ENCODE results near the gene EBF4.
"Not testable (repeated sequence)": the region's sequence is repeated elsewhere in the genome, so short reads cannot be mapped to it uniquely, and the experiment has no call there.

The EBF4 gene

GRCh38 chr20:2768632-2769015 is 76.0 kb downstream of the EBF4 start:
- TF ChIP-seq CTCF (IDR thresholded peaks at IDR 0.05; ENCODE audit: insufficient read depth, low read length, poor library complexity, severe bottlenecking), result no peak
- no peak overlapping the region for H3K4me3 ChIP-seq (replicated peaks; ENCODE audit: low read depth, low read length)
- DNase-seq (ENCODE audit: extremely low read depth, insufficient read length), result no peak
- no peaks in the 10 kb centered on the region for H3K36me3 ChIP-seq (ENCODE audit: control insufficient read depth, insufficient read depth, low read length)
- H3K27me3 ChIP-seq (replicated peaks; ENCODE audit: control insufficient read depth, insufficient read depth, low read length), result peaks cover 2% of the 10 kb centered on the region; the same call in 1 of the 2 replicates

DNA sequence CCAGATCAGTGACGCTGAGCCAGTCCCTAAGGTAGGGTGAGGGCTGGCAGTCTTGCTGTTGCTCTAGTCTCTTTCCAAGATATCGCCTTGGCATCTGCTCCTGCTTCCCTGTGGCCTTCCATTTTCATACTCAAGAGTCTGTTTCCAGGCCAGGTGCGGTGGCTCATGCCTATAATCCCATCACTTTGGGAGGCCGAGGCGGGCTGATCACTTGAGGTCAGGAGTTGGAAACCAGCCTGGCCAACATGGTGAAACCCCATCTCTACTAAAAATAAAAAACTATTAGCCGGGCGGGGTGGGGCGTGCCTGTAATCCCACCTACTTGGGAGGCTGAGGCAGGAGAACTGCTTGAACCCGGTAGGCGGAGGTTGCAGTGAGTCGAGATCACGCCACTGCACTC is 77.5 kb downstream of the EBF4 start:
- H3K4me3 ChIP-seq (replicated peaks; ENCODE audit: low read depth, low read length); H3K27me3 ChIP-seq (replicated peaks; ENCODE audit: control insufficient read depth, insufficient read depth, low read length); DNase-seq (ENCODE audit: extremely low read depth, insufficient read length); H3K36me3 ChIP-seq (ENCODE audit: control insufficient read depth, insufficient read depth, low read length): not testable (repeated sequence)

GRCh38 chr20:2771631-2772080 is 79.1 kb downstream of the EBF4 start:
- no peak for DNase-seq (ENCODE audit: extremely low read depth, insufficient read length)
- H3K36me3 ChIP-seq (ENCODE audit: control insufficient read depth, insufficient read depth, low read length), result no peaks in the 10 kb centered on the region
- H3K27me3 ChIP-seq (replicated peaks; ENCODE audit: control insufficient read depth, insufficient read depth, low read length), result peaks cover 2% of the 10 kb centered on the region; the same call in 1 of the 2 replicates
- no peak overlapping the region for H3K4me3 ChIP-seq (replicated peaks; ENCODE audit: low read depth, low read length)
- no peak for TF ChIP-seq CTCF (IDR thresholded peaks at IDR 0.05; ENCODE audit: insufficient read depth, low read length, poor library complexity, severe bottlenecking)

DNA sequence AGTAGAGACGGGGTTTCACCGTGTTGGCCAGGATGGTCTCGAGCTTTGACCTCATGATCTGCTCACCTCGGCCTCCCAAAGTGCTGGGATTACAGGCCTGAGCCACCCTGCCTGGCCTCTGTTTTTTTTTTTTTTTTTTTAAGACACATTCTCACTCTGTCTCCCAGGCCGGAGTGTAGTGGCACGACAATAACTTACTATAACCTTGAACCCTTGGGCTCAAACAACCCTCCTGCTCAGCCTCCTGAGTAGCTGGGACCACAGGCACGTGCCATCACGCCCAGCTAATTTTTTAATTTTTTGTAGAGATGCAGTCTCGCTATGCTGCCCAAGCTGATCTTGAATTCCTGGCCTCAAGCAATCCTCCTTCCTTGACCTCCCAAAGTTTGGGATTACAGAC is 81.2 kb downstream of the EBF4 start:
- no peak overlapping the region for H3K4me3 ChIP-seq (replicated peaks; ENCODE audit: low read depth, low read length)
- H3K27me3 ChIP-seq (replicated peaks; ENCODE audit: control insufficient read depth, insufficient read depth, low read length), result peaks cover 2% of the 10 kb centered on the region; the same call in 1 of the 2 replicates
- no peaks in the 10 kb centered on the region for H3K36me3 ChIP-seq (ENCODE audit: control insufficient read depth, insufficient read depth, low read length)
- no peak for TF ChIP-seq CTCF (IDR thresholded peaks at IDR 0.05; ENCODE audit: insufficient read depth, low read length, poor library complexity, severe bottlenecking)
- DNase-seq (ENCODE audit: extremely low read depth, insufficient read length), result no peak

GRCh38 chr20:2775139-2775538 is 82.6 kb downstream of the EBF4 start:
- Histone ChIP-seq H3K4me3 (replicated peaks; ENCODE audit: low read depth, low read length) (no peak overlapping the region), H3K27me3 (replicated peaks; ENCODE audit: control insufficient read depth, insufficient read depth, low read length) (no peaks in the 10 kb centered on the region), H3K36me3 (ENCODE audit: control insufficient read depth, insufficient read depth, low read length) (no peaks in the 10 kb centered on the region)
- TF ChIP-seq CTCF (IDR thresholded peaks at IDR 0.05; ENCODE audit: insufficient read depth, low read length, poor library complexity, severe bottlenecking), result no peak
- no peak for DNase-seq (ENCODE audit: extremely low read depth, insufficient read length)

GRCh38 chr20:2778602-2779321 is 86.2 kb downstream of the EBF4 start:
- Histone ChIP-seq H3K4me3 (replicated peaks; ENCODE audit: low read depth, low read length) (no peak overlapping the region), H3K27me3 (replicated peaks; ENCODE audit: control insufficient read depth, insufficient read depth, low read length) (no peaks in the 10 kb centered on the region; the same call in 1 of the 2 replicates), H3K36me3 (ENCODE audit: control insufficient read depth, insufficient read depth, low read length) (no peaks in the 10 kb centered on the region)
- no peak for DNase-seq (ENCODE audit: extremely low read depth, insufficient read length)
- TF ChIP-seq CTCF (IDR thresholded peaks at IDR 0.05; ENCODE audit: insufficient read depth, low read length, poor library complexity, severe bottlenecking), result no peak
